ENCODE data around the gene PRPF40B. TPM values are rescaled to one million over a fixed set of nuclear protein-coding genes. Genes with fewer than 3 reads are reported as not detected.

PRPF40B gene
- total and polyA plus RNA-seq, 12 donors: 7.2 to 125 (median 24.8) TPM

GRCh38 chr12:49635656-49636055 is 12.3 kb downstream of the PRPF40B start:
- Histone ChIP-seq H3K4me1 (replicated peaks in 1 of 2) (peaks cover 10 to 16% of the 10 kb centered on the region in 2 donors), H3K9me3 (replicated peaks in 1 of 3) (no peaks in the 10 kb centered on the region), H3K36me3 (replicated peaks in 1 of 2) (peaks cover 0 to 16% of the 10 kb centered on the region in 2 donors), H3K4me3 (no peak overlapping the region), H3K27me3 (no peaks in the 10 kb centered on the region), H3K27ac (no peak overlapping the region)
- intact Hi-C loops (cut with DNase I): no loop called here
- WGBS, 4 donors: 85 to 94% (median 94%) methylated on average over 3 to 4 of the region's 4 CpGs
- no peak for TF ChIP-seq POLR2A (IDR thresholded peaks at IDR 0.05)
- TF ChIP-seq CTCF (IDR thresholded peaks at IDR 0.05): no peak
- DNase-seq: no peak

GRCh38 chr12:49636574-49636973 is 13.2 kb downstream of the PRPF40B start:
- no peak for DNase-seq
- intact Hi-C loops (cut with DNase I): no loop called here
- no peak for TF ChIP-seq CTCF (IDR thresholded peaks at IDR 0.05)
- no peak for TF ChIP-seq POLR2A (IDR thresholded peaks at IDR 0.05)
- 69 to 79% (median 71%) methylated on average over 13 of the region's 13 CpGs for WGBS, 4 donors
- Histone ChIP-seq H3K4me1 (replicated peaks in 1 of 2) (peaks cover 10 to 16% of the 10 kb centered on the region in 2 donors), H3K27me3 (no peaks in the 10 kb centered on the region), H3K36me3 (replicated peaks in 1 of 2) (peaks cover 0 to 16% of the 10 kb centered on the region in 2 donors), H3K4me3 (no peak overlapping the region), H3K9me3 (replicated peaks in 1 of 3) (no peaks in the 10 kb centered on the region), H3K27ac (peak overlapping the region in 2 of 5 donors; percentile 50 to 54)

DNA sequence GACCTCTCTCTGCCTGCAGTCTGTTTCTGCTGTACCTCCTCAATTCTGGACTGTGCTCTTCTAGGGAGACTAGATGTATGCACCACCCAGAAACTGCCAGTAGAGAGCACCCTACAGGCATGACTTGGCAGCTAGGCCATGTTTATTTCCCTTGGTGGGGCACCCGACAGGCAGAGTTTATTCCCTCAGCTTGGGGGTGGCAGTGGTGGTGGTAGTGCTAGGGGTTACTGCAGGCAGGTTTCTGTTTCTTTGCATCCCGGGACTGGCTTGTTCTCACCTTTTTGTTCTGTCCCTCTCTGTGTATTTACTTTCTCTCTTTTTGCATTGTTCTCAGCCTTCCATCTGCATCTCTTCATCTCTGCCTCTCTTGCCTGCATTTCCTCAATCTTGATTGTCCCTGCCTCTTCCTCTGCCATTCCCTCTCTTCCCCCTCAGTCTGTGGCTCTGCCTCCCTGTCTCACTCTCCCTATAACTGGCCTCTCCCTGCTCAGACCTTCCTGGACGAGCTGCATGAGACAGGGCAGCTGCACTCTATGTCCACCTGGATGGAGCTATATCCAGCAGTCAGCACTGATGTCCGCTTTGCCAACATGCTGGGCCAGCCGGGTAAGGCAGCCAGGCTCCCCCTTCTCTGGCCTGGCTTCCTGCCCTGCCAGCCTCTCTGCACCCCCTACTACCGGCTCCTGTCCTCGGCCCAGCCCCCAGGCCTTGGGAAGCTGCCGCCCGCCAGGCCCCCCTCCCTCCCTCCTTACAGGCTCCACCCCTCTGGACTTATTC is 13.8 kb downstream of the PRPF40B start:
- Histone ChIP-seq H3K4me1 (replicated peaks in 1 of 2) (peaks cover 11 to 18% of the 10 kb centered on the region in 2 donors), H3K4me3 (no peak overlapping the region), H3K27me3 (no peaks in the 10 kb centered on the region), H3K27ac (peak overlapping the region in 3 of 5 donors; percentile 2 to 54 (median 50)), H3K9me3 (replicated peaks in 1 of 3) (no peaks in the 10 kb centered on the region), H3K36me3 (replicated peaks in 1 of 2) (peaks cover 0 to 11% of the 10 kb centered on the region in 2 donors)
- intact Hi-C loops (cut with DNase I): no loop called here
- DNase-seq: peak; percentile 59 to 89 (median 69)
- TF ChIP-seq POLR2A (IDR thresholded peaks at IDR 0.05): no peak
- TF ChIP-seq CTCF (IDR thresholded peaks at IDR 0.05): peak; percentile 46 to 78 (median 70)
- WGBS, 4 donors: 8 to 17% (median 13%) methylated on average over 5 to 9 of the region's 9 CpGs

DNA sequence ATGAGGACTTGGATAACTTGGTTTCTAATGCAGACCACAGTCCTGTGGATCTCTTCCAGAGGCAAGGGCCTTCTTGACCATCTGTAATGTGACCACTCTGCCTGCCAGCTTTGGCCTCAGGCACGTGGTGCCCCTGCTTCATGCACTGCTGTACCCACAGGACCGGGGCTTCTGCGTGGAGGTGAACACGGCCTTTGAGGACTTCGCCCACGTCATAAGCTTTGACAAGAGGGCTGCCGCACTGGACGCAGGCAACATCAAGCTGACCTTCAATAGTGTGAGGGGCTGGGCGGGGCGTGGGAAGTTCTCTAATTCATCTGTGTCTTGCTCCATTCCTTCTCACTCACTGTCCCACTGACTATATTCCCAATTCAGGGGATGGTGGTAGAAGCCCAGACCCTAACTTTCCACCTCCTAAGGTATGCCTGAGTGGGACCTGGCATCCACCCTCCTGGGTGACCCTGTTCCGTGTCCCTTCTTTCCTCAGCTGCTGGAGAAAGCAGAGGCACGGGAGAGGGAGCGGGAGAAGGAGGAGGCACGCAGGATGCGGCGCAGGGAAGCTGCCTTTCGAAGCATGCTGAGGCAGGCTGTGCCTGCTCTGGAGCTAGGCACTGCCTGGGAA is 18.5 kb downstream of the PRPF40B start:
- intact Hi-C loops (cut with DNase I): no loop called here
- Histone ChIP-seq H3K36me3 (replicated peaks in 1 of 2) (peaks cover 0 to 30% of the 10 kb centered on the region in 2 donors), H3K9me3 (replicated peaks in 1 of 3) (no peaks in the 10 kb centered on the region), H3K4me1 (replicated peaks in 1 of 2) (peaks cover 13 to 19% of the 10 kb centered on the region in 2 donors), H3K4me3 (no peak overlapping the region), H3K27ac (peak overlapping the region in 4 of 5 donors; percentile 65 to 92 (median 86)), H3K27me3 (no peaks in the 10 kb centered on the region)
- DNase-seq: no peak
- 85 to 90% (median 87%) methylated on average over 11 to 17 of the region's 17 CpGs for WGBS, 4 donors
- TF ChIP-seq POLR2A (IDR thresholded peaks at IDR 0.05) (no peak), CTCF (IDR thresholded peaks at IDR 0.05) (no peak)

Measured in adrenal gland (tissue), 12 donors.